Astrocyte of the spinal cord (primary cell): ENCODE data around the gene ANKRD63.

Experiments
- DNase-seq: peaks from one replicate; pipeline ENCODE4 v3.0.0; 2011; ENCODE audit warnings: low read depth, low spot score
- H3K4me3 ChIP-seq: 2 replicates; pipeline ENCODE4 v1.5.1; 2011; ENCODE audit warnings: low read depth, mild to moderate bottlenecking, low read length, moderate library complexity
- CTCF ChIP-seq: IDR thresholded peaks from 2 replicates; pipeline ENCODE4 v1.5.1; 2012; ENCODE audit warnings: low read depth, mild to moderate bottlenecking, low read length, inconsistent platforms
- in situ Hi-C: cut with HindIII; loops from 2 replicates; pipeline ENCODE4 v1.10.0; 2017; ENCODE audit warnings: low sequenced_read_pairs

The ANKRD63 gene

GRCh38 chr15:40286061-40286532, 3.2 kb upstream of the ANKRD63 start:
- no peak for DNase-seq
- in situ Hi-C loops = loop anchor here (25.0 kb wide), 1 partner anchor 126 kb away; the partner anchor contains the start of gene IVD
- no peak for TF ChIP-seq CTCF
- no peak overlapping the region for H3K4me3 ChIP-seq

- in situ Hi-C loops = loop anchor here (25.0 kb wide), 1 partner anchor 127 kb away; the partner anchor contains the start of gene IVD
- DNase-seq = no peak
- H3K4me3 ChIP-seq = no peak overlapping the region
- TF ChIP-seq CTCF = no peak
These were observed 2.7 kb upstream of the ANKRD63 start for GRCh38 chr15:40285554-40286011.

- in situ Hi-C loops = loop anchor here (25.0 kb wide), 1 partner anchor 127 kb away; the partner anchor contains the start of gene IVD
- TF ChIP-seq CTCF = no peak
- no peak overlapping the region for H3K4me3 ChIP-seq
- DNase-seq = peak; percentile 29
These were observed 2.3 kb upstream of the ANKRD63 start for GRCh38 chr15:40285151-40285550.

GRCh38 chr15:40283615-40284300, 894 bp upstream of the ANKRD63 start:
- H3K4me3 ChIP-seq = no peak overlapping the region
- no peak for TF ChIP-seq CTCF
- DNase-seq = no peak
- in situ Hi-C loops = loop anchor here (25.0 kb wide), 1 partner anchor 129 kb away; the partner anchor contains the start of gene IVD

GRCh38 chr15:40282147-40282868, 556 bp downstream of the ANKRD63 start:
- peak overlapping the region; percentile 15 for H3K4me3 ChIP-seq
- TF ChIP-seq CTCF = peak; percentile 33
- in situ Hi-C loops = loop anchor here (25.0 kb wide), 1 partner anchor 130 kb away; the partner anchor contains the start of gene IVD
- no peak for DNase-seq

- TF ChIP-seq CTCF = no peak
- in situ Hi-C loops = loop anchor here (25.0 kb wide), 1 partner anchor 131 kb away; the partner anchor contains the start of gene IVD
- DNase-seq = no peak
- no peak overlapping the region for H3K4me3 ChIP-seq
These were observed 1.1 kb downstream of the ANKRD63 start for GRCh38 chr15:40281801-40282146.
